GM12891 (cell line): ENCODE results near the gene NAV2.

Experiments used
- DNase-seq: peaks from one replicate; pipeline ENCODE4 v3.0.0; 2011; ENCODE audit warnings: low spot score; ENCODE audit not compliant: insufficient read length
- FAIRE-seq: peaks from 2 replicates; lab custom pipeline; 2011; peaks lifted over from hg19 to GRCh38; lab: Jason Lieb, UNC
- PAX5 ChIP-seq: IDR thresholded peaks from 2 replicates; pipeline ENCODE4 v1.6.1; 2011; ENCODE audit warnings: low read length, moderate library complexity, mild to moderate bottlenecking; ENCODE audit not compliant: insufficient read depth, severe bottlenecking
- POLR2A ChIP-seq: IDR thresholded peaks from 2 replicates; pipeline ENCODE4 v1.6.1; 2011; ENCODE audit warnings: low read depth, low read length, control low read depth
- POLR2AphosphoS5 ChIP-seq: IDR thresholded peaks from 2 replicates; pipeline ENCODE4 v1.6.1; 2011; ENCODE audit warnings: low read depth, low read length, control low read depth
- POU2F2 ChIP-seq: IDR thresholded peaks from 2 replicates; pipeline ENCODE4 v1.6.1; 2011; ENCODE audit warnings: low read depth, mild to moderate bottlenecking, control low read depth, low read length, moderate library complexity
- SPI1 ChIP-seq: IDR thresholded peaks from 2 replicates; pipeline ENCODE4 v1.6.1; 2011; ENCODE audit warnings: low read depth, low read length, control low read depth
- TAF1 ChIP-seq: IDR thresholded peaks from 2 replicates; pipeline ENCODE4 v1.6.1; 2011; ENCODE audit warnings: low read depth, low read length, control low read depth

The NAV2 gene

DNA sequence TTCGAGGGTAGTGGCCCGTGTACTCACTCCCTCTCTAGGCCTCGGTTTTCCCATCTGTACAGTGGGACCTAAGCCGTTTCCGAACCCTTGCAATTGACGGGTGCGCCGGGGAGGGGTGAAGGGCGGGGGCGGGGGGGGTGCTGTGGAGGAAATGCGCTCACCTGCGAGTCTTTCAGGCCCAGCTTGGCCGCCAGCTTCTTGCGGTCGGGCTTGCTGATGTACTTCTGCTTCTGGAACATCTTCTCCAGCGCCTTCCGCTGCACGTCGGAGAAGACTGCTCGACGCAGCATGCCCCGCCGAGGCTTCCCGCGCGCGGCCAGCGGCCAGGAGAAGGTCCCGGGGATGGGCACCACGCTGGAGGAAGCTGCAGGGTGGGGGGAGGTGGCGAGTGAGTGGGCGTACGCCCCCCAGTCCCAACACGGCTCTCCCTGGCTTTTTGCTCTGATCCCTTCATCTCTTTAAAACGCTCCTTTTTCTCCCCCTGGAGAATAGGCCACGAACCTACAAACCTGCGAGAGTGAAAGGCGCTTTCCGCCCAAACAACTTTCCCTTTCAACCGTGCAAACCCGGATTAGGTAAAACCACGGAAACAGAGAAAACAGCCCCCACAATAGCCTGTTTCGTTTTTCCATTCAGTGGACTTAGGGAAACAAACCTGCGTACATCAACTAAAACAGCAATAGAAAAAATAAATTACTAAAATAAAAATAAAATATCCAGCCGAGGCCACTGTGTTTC, 444.4 kb downstream of the NAV2 start:
- no peak for TF ChIP-seq POLR2AphosphoS5
- TF ChIP-seq POLR2A, result no peak
- TF ChIP-seq SPI1, result no peak
- TF ChIP-seq POU2F2, result no peak
- no peak for TF ChIP-seq PAX5
- TF ChIP-seq TAF1, result no peak
- DNase-seq, result no peak
- FAIRE-seq, result no peak

DNA sequence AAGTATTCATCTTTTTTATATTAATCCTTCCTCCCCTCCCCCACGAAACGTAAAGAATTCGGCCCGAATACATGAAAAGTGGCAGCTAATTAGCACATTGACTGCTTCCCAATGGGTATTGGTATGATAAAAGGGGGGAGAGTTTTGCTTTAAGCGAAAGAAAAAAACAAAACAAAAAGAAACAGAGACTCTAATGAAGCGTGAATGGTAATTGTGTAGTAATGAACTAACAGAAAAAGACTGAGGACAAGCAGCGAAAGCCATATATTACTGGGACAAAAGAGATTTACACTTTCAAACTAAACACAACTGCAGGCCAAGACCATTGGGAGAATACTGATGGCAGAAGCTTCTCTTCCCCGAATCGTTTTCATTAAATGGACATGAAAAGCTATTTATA, 445.1 kb downstream of the NAV2 start:
- no peak for DNase-seq
- no peak for FAIRE-seq
- TF ChIP-seq SPI1 (no peak), TAF1 (no peak), POLR2A (no peak), POLR2AphosphoS5 (no peak), POU2F2 (no peak), PAX5 (no peak)

DNA sequence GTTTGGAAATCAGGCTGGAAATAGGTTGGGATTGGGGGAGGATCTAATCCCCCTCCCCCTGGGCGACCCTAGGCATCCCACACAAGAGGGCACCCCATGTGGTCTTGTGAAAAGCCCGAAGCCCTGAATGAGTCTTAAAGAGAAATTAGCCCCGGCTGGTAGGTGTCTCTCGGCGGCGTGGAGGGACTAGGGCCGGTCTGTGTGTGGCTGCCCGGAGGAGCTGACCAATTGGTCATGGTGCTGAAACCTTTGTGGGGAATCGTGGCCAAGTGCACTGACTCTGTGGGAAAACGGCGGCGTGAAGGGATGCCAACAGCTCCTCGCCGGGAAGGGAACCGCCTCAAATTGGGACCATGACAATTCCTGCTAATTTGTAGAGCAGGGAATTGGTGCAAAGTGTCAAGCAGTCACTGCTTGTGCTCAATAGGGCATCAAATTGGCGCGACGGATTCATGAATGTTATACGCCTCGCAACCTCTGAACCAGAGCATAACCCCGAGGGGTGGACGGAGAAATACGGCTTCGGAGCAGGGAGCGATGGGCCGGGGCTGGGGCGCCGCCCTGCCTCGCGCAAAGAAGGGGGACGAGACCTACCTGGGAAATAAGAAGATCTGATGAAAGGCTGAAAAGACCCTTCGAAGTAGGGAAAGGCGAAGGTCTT, 446.1 kb downstream of the NAV2 start:
- no peak for TF ChIP-seq POLR2A
- no peak for TF ChIP-seq SPI1
- FAIRE-seq, result no peak
- no peak for DNase-seq

DNA sequence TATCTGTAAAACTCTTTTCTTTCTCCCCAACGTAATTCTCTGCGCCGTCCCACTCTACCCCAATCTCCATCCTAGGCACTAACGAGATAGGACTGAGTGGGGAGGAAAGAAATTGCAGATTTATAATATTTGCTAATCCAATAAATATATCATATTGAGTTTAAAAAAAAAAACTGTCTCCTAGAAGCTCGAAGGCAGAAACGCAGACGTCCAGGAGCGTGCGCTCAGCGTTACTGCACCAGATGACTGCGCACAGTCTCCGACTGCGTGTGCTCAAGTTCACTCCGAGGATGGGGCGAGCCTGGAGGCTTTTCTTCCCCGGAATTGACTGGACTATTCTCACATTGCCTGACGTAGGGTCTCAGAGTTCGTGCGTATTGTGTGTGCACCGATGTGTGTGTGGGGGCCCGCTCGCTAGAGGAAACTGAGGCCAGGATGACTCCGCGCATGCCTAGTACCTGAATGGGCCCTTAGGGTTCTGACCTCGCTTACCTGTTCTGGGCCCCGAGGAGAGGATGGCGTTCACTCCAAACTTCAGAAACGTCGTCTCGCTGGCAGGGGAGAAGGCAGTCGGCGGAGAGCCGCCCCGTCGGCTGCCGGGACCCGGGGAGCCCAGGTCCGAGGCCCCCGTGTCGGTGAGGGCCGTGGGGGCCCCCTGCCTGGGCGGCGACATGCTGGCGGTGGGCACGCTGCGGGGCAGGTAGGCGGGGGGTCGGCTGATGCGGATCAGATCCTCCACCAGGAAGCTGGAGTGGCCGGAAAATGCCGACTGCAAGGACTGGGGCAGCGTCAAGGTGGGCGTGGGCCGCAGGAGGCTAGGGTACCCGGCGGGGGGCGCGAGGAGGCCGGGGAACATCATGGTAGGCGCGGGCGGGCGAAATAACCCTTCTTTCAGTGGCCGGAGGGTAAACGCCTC, 447.1 kb downstream of the NAV2 start:
- FAIRE-seq (no peak), DNase-seq (no peak)
- no peak for TF ChIP-seq SPI1
- TF ChIP-seq TAF1, result no peak
- TF ChIP-seq PAX5, result no peak
- TF ChIP-seq POLR2AphosphoS5, result no peak
- no peak for TF ChIP-seq POU2F2
- no peak for TF ChIP-seq POLR2A

DNA sequence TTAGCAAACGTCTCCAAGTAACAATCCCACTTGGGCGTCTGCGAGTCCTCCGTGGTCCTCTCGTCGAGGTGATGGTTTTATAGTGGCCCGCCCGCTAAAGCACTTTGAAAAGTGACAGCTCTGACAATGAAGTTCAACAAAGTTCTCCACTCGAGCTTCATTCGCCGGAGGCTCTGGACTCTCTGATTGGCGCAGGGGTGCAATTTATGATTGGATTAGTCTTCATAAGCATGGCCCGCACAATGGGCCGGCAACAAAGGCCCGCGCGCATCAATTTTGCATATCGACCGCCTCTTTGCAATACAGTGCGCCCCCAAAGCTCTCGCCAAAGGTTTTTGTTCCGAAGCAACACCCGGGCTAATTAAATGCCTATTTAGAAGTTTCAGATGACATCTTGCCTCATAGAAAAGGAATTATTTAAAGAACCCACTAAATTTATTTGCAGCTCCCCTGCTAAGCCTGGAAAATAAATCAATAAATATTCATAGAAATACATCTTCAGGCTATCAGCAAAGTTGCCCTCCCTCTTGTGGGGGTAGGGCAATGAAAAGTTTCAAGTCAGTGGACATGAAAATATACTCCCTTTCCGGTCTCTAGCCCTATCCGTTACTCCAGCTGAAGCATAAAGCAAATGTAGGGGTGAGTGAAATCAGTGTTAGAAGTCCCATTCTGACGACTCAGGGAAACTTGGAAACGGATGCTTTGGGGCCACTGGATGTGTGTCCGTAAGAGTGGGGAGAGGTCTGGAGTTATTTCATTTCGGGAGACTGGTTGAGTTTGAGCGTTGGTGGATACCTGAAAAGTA, 448.0 kb downstream of the NAV2 start, which contains the start of gene DBX1:
DBX1 (minus strand) TSS at position 51 of the 805 bp plus-strand sequence. CDS start 151 bp downstream, outside the sequence.
- DNase-seq (no peak), FAIRE-seq (no peak)
- no peak for TF ChIP-seq PAX5
- no peak for TF ChIP-seq POLR2AphosphoS5
- no peak for TF ChIP-seq POU2F2
- TF ChIP-seq TAF1, result no peak
- TF ChIP-seq POLR2A, result no peak
- TF ChIP-seq SPI1, result no peak

DNA sequence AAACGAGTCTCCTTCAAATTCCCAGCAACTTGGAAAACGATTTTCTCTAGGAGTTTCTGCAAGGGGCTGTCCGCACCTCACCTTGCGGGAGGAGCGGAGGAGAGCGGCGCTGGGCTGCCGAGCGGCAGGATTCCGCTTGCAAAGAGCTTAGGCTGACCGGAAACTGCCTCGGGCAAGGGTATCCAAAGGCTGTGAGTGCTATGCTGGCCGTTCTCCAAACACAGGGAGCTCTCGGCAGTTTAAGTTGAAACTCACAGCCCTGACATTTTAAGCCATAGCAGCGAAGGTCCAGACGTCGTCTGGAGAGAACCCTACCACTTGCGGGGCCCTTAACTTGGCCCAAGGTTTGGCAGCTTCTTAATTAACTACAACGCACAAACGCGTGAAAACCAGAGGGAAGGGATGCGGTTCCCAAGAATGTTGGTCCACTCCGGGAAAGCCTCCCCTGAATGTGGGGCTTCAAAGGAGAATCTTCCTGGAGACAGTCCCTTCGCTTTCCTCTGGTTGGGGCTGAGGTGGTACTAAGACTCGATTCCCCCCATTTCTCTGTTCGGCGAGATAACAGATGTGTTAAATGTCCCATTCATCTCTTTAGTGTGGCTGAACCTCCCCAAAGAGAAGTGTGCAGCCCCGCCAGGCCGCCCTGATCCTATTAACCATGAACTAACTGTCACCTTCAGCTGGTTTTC, 448.7 kb downstream of the NAV2 start:
- FAIRE-seq (no peak), DNase-seq (no peak)
- TF ChIP-seq SPI1, result no peak
- no peak for TF ChIP-seq TAF1
- no peak for TF ChIP-seq PAX5
- no peak for TF ChIP-seq POU2F2
- no peak for TF ChIP-seq POLR2A
- no peak for TF ChIP-seq POLR2AphosphoS5

DNA sequence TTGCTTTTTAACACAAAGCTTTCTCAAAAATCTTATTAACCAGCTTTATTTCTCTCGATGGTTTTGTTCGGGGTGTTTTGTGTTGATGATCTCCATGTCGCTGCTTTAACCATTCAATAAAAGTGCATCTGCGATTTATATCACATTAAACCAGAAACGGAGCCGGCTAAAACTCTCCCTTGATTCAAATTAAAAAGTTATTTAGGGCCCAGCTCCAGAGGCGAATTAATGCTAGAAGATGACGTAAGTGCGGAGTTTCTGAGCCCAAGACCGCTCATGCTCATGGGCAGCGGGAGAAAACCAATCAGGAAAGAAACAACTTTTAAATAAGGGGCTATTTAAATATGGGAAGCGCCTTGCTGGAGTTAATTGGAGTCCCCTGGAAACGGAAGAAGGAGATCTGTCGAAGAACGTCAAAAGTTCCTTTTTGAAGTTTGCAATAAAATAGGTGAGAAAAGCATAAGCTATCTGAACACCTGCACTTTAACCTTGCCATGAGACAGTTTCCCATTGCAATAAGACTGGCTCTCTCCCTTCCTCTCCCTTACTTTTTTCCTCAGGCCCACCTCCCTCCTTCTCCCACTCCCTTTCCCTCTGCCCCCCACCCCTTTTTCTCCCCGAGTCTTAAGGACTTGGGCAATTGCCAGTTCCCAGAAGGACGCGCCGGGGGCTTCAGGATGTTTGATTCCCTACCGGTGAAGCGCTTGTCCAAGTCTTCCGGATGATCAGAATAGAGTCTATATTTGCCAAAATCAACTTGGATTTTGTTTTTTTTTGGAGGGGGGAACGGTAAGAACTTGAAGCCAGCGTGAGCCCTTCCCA, 449.5 kb downstream of the NAV2 start:
- FAIRE-seq, result no peak

More for the DNA sequence above, 449.5 kb downstream of the NAV2 start:
- no peak for DNase-seq
- TF ChIP-seq PAX5 (no peak), SPI1 (no peak), POLR2A (no peak), POLR2AphosphoS5 (no peak), TAF1 (no peak), POU2F2 (no peak)
